Spleen (tissue), 11 donors: Measurements from ENCODE around the gene NPNT. TPM values are rescaled to one million over a fixed set of nuclear protein-coding genes. Genes with fewer than 3 reads are reported as not detected.

Experiments used
- DNase-seq: peaks from one replicate; pipeline ENCODE4 v3.0.0-alpha.2; 2020
- H3K27ac ChIP-seq, 8 donors: fragments of 200-600 bp; sonication (generic) in 7 of 8; 1 replicate in 4 of 8; 2 replicates in 4 of 8; pipeline versions ENCODE4 v1.5.0 to v1.8.0; 2016 to 2021; ENCODE audit warnings: inconsistent platforms in 4 of 8, mild to moderate bottlenecking in 4 of 8, moderate library complexity in 1 of 8
- H3K27me3 ChIP-seq, 7 donors: fragments of 200-600 bp; sonication (generic) in 6 of 7; replicated peaks in 1 of 7; 1 replicate in 4 of 7; 2 replicates in 3 of 7; pipeline versions ENCODE4 v1.5.0 to v1.8.0; 2016 to 2021; ENCODE audit warnings: inconsistent platforms in 3 of 7, mild to moderate bottlenecking in 1 of 7
- H3K36me3 ChIP-seq, 6 donors: fragments of 200-600 bp; sonication (generic) in 5 of 6; 1 replicate in 4 of 6; 2 replicates in 2 of 6; pipeline versions ENCODE4 v1.5.0 to v1.8.0; 2016 to 2021; ENCODE audit warnings: inconsistent platforms in 2 of 6
- H3K4me1 ChIP-seq, 6 donors: fragments of 200-600 bp; sonication (generic) in 5 of 6; 1 replicate in 3 of 6; 2 replicates in 3 of 6; pipeline versions ENCODE4 v1.5.0 to v1.8.0; 2016 to 2021; ENCODE audit warnings: inconsistent platforms in 3 of 6
- H3K4me3 ChIP-seq, 8 donors: fragments of 200-600 bp; sonication (generic) in 7 of 8; 1 replicate in 4 of 8; 2 replicates in 4 of 8; pipeline versions ENCODE4 v1.5.0 to v1.8.0; 2016 to 2021; ENCODE audit warnings: inconsistent platforms in 4 of 8, mild to moderate bottlenecking in 4 of 8, moderate library complexity in 2 of 8
- H3K9me3 ChIP-seq, 8 donors: fragments of 200-600 bp; sonication (generic) in 7 of 8; 1 replicate in 4 of 8; 2 replicates in 4 of 8; pipeline versions ENCODE4 v1.5.0 to v1.8.0; 2016 to 2021; ENCODE audit warnings: inconsistent platforms in 4 of 8
- POLR2A ChIP-seq, 3 donors: fragments of 450-650 bp; IDR thresholded peaks; one replicate each; pipeline ENCODE4 v1.5.1; 2017; ENCODE audit warnings: antibody characterized with exemption in 3 of 3, mild to moderate bottlenecking in 1 of 3
- POLR2AphosphoS5 ChIP-seq, 3 donors: sonication (generic); formaldehyde crosslinking; IDR thresholded peaks; one replicate each; pipeline ENCODE4 v1.5.1; 2017; ENCODE audit warnings: antibody characterized with exemption in 3 of 3
- WGBS, 5 donors: extraction: QIAGEN DNeasy Blood & Tissue Kit in 3 of 5; methylation state at CpG; one replicate each; pipeline versions ENCODE4 v1.1.5 to v1.1.7; 2013 to 2018; 5-methylcytosine and 5-hydroxymethylcytosine counted together
- intact Hi-C: fragments of 100-400 bp; cut with DNase I; formaldehyde crosslinking; loops from one replicate; pipeline ENCODE4 v1.15.0; 2023; ENCODE audit warnings: low total_unique reads
- polyA plus RNA-seq, 3 donors: library from polyadenylated mRNA; stranded (reverse); fragments of 200-250 nt; gene quantifications; one replicate each; pipeline ENCODE4 v1.2.1, GENCODE V29; 2013
- total RNA-seq, 7 donors: library from RNA; depleted of rRNA in 3 of 7; stranded (reverse); fragments of >200 nt in 3 of 7; fragmentation: NEBNext Ultra II Directional in 4 of 7; extraction: Animal tissue kit (Norgen Biotek cat#: 25700) in 4 of 7; gene quantifications; one replicate each; pipeline versions ENCODE4 v1.1.0 to v1.2.1, GENCODE V29; 2016 to 2021
- TF ChIP-seq, protein P1 (sequence below), 11 experiments: fragments of 200-600 bp in 7 of 11; fragments of 450-650 bp in 4 of 11; sonication (generic) in 4 of 11; IDR thresholded peaks in 8 of 11; conservative IDR thresholded peaks in 3 of 11; 1 replicate in 7 of 11; 2 replicates in 4 of 11; pipeline versions ENCODE4 v1.4.0 to v1.8.0; 2016 to 2021; ENCODE audit warnings: antibody characterized with exemption in 11 of 11, inconsistent platforms in 4 of 11, mild to moderate bottlenecking in 1 of 11
- donor health status: healthy with polysubstance abuse.
- donor health status: DM: no; HTN: no; CAD: no; lungs with moderate emphysema.
- donor health status: DM: no; HTN: no; CAD: no.
- donor health status: Bipolar disorder and iron deficiency.
- donor health status: healthy.
- donor health status: DM: no; HTN: no; CAD: no.
- donor health status: DM: yes; HTN: yes; CAD: no.

NPNT gene
- total and polyA plus RNA-seq, 10 donors, result 3.6 to 40.1 (median 14.0) TPM

- H3K9me3 ChIP-seq, result no peaks in the 10 kb centered on the region
- no peaks in the 10 kb centered on the region for H3K36me3 ChIP-seq
- H3K27me3 ChIP-seq, result no peaks in the 10 kb centered on the region
- H3K27ac ChIP-seq, result no peak overlapping the region
- DNase-seq, result no peak
- no peak for TF ChIP-seq POLR2AphosphoS5 (IDR thresholded peaks at IDR 0.05)
- TF ChIP-seq POLR2A (IDR thresholded peaks at IDR 0.05), result no peak
- TF ChIP-seq, protein P1, sequence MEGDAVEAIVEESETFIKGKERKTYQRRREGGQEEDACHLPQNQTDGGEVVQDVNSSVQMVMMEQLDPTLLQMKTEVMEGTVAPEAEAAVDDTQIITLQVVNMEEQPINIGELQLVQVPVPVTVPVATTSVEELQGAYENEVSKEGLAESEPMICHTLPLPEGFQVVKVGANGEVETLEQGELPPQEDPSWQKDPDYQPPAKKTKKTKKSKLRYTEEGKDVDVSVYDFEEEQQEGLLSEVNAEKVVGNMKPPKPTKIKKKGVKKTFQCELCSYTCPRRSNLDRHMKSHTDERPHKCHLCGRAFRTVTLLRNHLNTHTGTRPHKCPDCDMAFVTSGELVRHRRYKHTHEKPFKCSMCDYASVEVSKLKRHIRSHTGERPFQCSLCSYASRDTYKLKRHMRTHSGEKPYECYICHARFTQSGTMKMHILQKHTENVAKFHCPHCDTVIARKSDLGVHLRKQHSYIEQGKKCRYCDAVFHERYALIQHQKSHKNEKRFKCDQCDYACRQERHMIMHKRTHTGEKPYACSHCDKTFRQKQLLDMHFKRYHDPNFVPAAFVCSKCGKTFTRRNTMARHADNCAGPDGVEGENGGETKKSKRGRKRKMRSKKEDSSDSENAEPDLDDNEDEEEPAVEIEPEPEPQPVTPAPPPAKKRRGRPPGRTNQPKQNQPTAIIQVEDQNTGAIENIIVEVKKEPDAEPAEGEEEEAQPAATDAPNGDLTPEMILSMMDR (IDR thresholded peaks at IDR 0.05 in 8 of 11, conservative IDR thresholded peaks at IDR 0.05 in 3 of 11), result no peak
- H3K4me3 ChIP-seq, result no peak overlapping the region
- intact Hi-C loops, result no loop called here
- H3K4me1 ChIP-seq, result peaks cover 0 to 7% (median 0%) of the 10 kb centered on the region in 6 donors
These were observed 70.8 kb downstream of the NPNT start for GRCh38 chr4:105966051-105966450.

- peaks cover 0 to 7% (median 0%) of the 10 kb centered on the region in 6 donors for H3K4me1 ChIP-seq
- intact Hi-C loops, result no loop called here
- no peak for DNase-seq
- WGBS, 5 donors, result 77 to 86% (median 80%) methylated on average over 9 to 10 of the region's 10 CpGs
- H3K4me3 ChIP-seq, result no peak overlapping the region
- H3K9me3 ChIP-seq, result no peaks in the 10 kb centered on the region
- no peaks in the 10 kb centered on the region for H3K36me3 ChIP-seq
- no peak overlapping the region for H3K27ac ChIP-seq
- no peaks in the 10 kb centered on the region for H3K27me3 ChIP-seq
- no peak for TF ChIP-seq POLR2AphosphoS5 (IDR thresholded peaks at IDR 0.05)
- TF ChIP-seq, protein P1 (IDR thresholded peaks at IDR 0.05 in 8 of 11, conservative IDR thresholded peaks at IDR 0.05 in 3 of 11), result no peak
- TF ChIP-seq POLR2A (IDR thresholded peaks at IDR 0.05), result no peak
These were observed 71.9 kb downstream of the NPNT start for GRCh38 chr4:105967058-105967658.

DNA sequence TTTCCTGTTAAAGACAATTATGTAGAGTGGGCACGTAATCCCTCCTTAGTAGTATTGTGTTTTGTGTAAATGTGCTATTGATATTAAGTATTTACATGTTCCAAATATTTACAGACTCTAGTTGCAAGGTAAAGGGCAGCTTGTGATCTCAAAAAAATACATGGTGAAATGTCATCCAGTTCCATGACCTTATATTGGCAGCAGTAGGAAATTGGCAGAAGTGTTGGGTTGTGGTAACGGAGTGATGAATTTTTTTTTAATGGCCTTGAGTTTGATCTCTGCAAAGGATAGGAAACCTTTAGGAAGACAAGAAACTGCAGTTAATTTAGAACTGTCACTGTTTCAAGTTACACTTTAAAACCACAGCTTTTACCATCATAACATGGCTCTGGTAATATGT is 74.3 kb downstream of the NPNT start:
- Histone ChIP-seq H3K9me3 (no peaks in the 10 kb centered on the region), H3K27me3 (no peaks in the 10 kb centered on the region), H3K27ac (no peak overlapping the region), H3K4me3 (no peak overlapping the region), H3K4me1 (peaks cover 0 to 7% (median 0%) of the 10 kb centered on the region in 6 donors), H3K36me3 (no peaks in the 10 kb centered on the region)
- TF ChIP-seq, protein P1 (IDR thresholded peaks at IDR 0.05 in 8 of 11, conservative IDR thresholded peaks at IDR 0.05 in 3 of 11), result no peak
- TF ChIP-seq POLR2AphosphoS5 (IDR thresholded peaks at IDR 0.05) (no peak), POLR2A (IDR thresholded peaks at IDR 0.05) (no peak)
- DNase-seq, result no peak
- intact Hi-C loops, result no loop called here
- 68 to 78% (median 72%) methylated on average over 2 of the region's 2 CpGs for WGBS, 5 donors

- no peaks in the 10 kb centered on the region for H3K36me3 ChIP-seq
- H3K27ac ChIP-seq, result no peak overlapping the region
- no peak for TF ChIP-seq POLR2AphosphoS5 (IDR thresholded peaks at IDR 0.05)
- TF ChIP-seq, protein P1 (IDR thresholded peaks at IDR 0.05 in 8 of 11, conservative IDR thresholded peaks at IDR 0.05 in 3 of 11), result no peak
- no peak for TF ChIP-seq POLR2A (IDR thresholded peaks at IDR 0.05)
- DNase-seq, result no peak
- WGBS, 5 donors, result 70 to 84% (median 79%) methylated on average over 1 of the region's 1 CpG
- H3K4me1 ChIP-seq, result peaks cover 0 to 5% (median 0%) of the 10 kb centered on the region in 6 donors
- no peak overlapping the region for H3K4me3 ChIP-seq
- H3K27me3 ChIP-seq, result no peaks in the 10 kb centered on the region
- no peaks in the 10 kb centered on the region for H3K9me3 ChIP-seq
- intact Hi-C loops, result no loop called here
These were observed 75.1 kb downstream of the NPNT start for GRCh38 chr4:105970371-105970770.
